Measurements from ENCODE around the gene SUCLG1. TPM values are rescaled to one million over a fixed set of nuclear protein-coding genes. Genes with fewer than 3 reads are reported as not detected.

Gene SUCLG1
- total RNA-seq, 1 experiment from 2014 or later = 59.8 TPM

GRCh38 chr2:84441505-84441904 is 17.6 kb downstream of the SUCLG1 start:
- H3K9me3 ChIP-seq (ENCODE audit: control insufficient read depth, insufficient read depth, low read depth, low read length) = no peaks in the 10 kb centered on the region
- ChIA-PET CTCF (no interaction called here), POLR2A (no interaction called here)
- in situ Hi-C loops (cut with HindIII; ENCODE audit: low pct_unique_long_range_greater_than_20kb, low sequenced_read_pairs) = no loop called here
- H3K4me3 ChIP-seq (ENCODE audit: low read depth in 2 of 2, low read length in 2 of 2) = no peak overlapping the region
- DNase-seq (ENCODE audit: low read depth, low spot score) = no peak
- H3K27me3 ChIP-seq (ENCODE audit: control insufficient read depth, insufficient read depth, low read length) = no peaks in the 10 kb centered on the region
- H3K27ac ChIP-seq (ENCODE audit: low read length) = no peak overlapping the region
- TF ChIP-seq REST (IDR thresholded peaks at IDR 0.05; ENCODE audit: insufficient read depth in 1 of 2, low read depth in 2 of 2, low read length in 1 of 2) (no peak), SIN3A (IDR thresholded peaks at IDR 0.05; ENCODE audit: borderline replicate concordance, insufficient read depth, low read depth, low read length) (no peak), TCF7L2 (IDR thresholded peaks at IDR 0.05; ENCODE audit: low read depth, low read length) (no peak), CTCF (IDR thresholded peaks at IDR 0.05) (no peak), POLR2AphosphoS5 (IDR thresholded peaks at IDR 0.05; ENCODE audit: low read depth, low read length) (no peak)
- no TSS peak for BruUV-seq (replicated peaks)
- peaks cover 8% of the 10 kb centered on the region for H3K36me3 ChIP-seq (ENCODE audit: control insufficient read depth, insufficient read depth, low read length)
- no peaks in the 10 kb centered on the region for H3K4me1 ChIP-seq (ENCODE audit: control insufficient read depth, insufficient read depth, low read length)
- intact Hi-C loops (cut with micrococcal nuclease; ENCODE audit: unreplicated experiment) = no loop called here
- ATAC-seq = no peak

DNA sequence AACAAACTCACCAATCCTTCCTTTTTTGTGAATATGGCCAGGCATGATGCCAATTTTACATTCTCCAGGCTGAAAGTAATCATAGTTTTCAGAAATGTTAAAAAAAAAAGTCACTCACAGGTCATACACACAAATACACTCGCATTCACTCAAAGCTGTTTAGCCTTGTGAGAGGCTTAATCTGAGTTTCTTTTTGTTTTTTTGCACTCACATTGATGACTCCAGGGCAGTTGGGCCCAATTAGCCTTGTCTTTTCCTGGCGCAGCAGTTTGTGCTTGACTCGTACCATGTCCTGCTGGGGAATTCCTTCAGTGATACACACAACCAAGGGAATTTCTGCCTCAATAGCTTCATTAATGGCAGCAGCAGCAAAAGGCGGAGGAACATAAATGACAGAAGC is 18.0 kb downstream of the SUCLG1 start:
- Histone ChIP-seq H3K4me1 (ENCODE audit: control insufficient read depth, insufficient read depth, low read length) (no peaks in the 10 kb centered on the region), H3K9me3 (ENCODE audit: control insufficient read depth, insufficient read depth, low read depth, low read length) (no peaks in the 10 kb centered on the region), H3K27me3 (ENCODE audit: control insufficient read depth, insufficient read depth, low read length) (no peaks in the 10 kb centered on the region), H3K36me3 (ENCODE audit: control insufficient read depth, insufficient read depth, low read length) (peaks cover 8% of the 10 kb centered on the region), H3K27ac (ENCODE audit: low read length) (no peak overlapping the region), H3K4me3 (ENCODE audit: low read depth in 2 of 2, low read length in 2 of 2) (no peak overlapping the region)
- no peak for ATAC-seq
- TF ChIP-seq POLR2AphosphoS5 (IDR thresholded peaks at IDR 0.05; ENCODE audit: low read depth, low read length) = no peak
- no peak for TF ChIP-seq SIN3A (IDR thresholded peaks at IDR 0.05; ENCODE audit: borderline replicate concordance, insufficient read depth, low read depth, low read length)
- no peak for TF ChIP-seq CTCF (IDR thresholded peaks at IDR 0.05)
- TF ChIP-seq TCF7L2 (IDR thresholded peaks at IDR 0.05; ENCODE audit: low read depth, low read length) = no peak
- no peak for TF ChIP-seq REST (IDR thresholded peaks at IDR 0.05; ENCODE audit: insufficient read depth in 1 of 2, low read depth in 2 of 2, low read length in 1 of 2)
- POLR2A ChIA-PET = no interaction called here
- CTCF ChIA-PET = no interaction called here
- intact Hi-C loops (cut with micrococcal nuclease; ENCODE audit: unreplicated experiment) = no loop called here
- no peak for DNase-seq (ENCODE audit: low read depth, low spot score)
- no TSS peak for BruUV-seq (replicated peaks)
- in situ Hi-C loops (cut with HindIII; ENCODE audit: low pct_unique_long_range_greater_than_20kb, low sequenced_read_pairs) = no loop called here
